ENCODE data around the gene TMEM72.

DNA sequence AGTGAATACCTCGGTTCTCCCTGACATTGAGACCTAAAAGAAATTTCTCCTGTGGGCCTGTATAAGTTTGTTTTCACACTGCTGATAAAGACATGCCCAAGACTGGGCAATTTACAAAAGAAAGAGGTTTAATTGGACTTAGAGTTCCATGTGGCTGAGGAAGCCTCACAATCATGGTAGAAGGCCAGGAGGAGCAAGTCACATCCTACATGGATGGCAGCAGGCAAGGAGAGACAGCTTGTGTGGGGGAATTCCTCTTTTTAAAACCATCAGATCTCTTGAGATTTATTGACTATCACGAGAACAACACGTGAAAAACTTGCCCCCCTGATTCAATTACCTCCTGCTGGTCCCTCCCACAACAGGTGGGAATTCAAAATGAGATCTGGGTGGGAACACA lies 6.7 kb downstream of the TMEM72 start:
- TF ChIP-seq, protein P1, sequence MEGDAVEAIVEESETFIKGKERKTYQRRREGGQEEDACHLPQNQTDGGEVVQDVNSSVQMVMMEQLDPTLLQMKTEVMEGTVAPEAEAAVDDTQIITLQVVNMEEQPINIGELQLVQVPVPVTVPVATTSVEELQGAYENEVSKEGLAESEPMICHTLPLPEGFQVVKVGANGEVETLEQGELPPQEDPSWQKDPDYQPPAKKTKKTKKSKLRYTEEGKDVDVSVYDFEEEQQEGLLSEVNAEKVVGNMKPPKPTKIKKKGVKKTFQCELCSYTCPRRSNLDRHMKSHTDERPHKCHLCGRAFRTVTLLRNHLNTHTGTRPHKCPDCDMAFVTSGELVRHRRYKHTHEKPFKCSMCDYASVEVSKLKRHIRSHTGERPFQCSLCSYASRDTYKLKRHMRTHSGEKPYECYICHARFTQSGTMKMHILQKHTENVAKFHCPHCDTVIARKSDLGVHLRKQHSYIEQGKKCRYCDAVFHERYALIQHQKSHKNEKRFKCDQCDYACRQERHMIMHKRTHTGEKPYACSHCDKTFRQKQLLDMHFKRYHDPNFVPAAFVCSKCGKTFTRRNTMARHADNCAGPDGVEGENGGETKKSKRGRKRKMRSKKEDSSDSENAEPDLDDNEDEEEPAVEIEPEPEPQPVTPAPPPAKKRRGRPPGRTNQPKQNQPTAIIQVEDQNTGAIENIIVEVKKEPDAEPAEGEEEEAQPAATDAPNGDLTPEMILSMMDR (IDR thresholded peaks at IDR 0.05) = no peak
- no peak for TF ChIP-seq EP300 (IDR thresholded peaks at IDR 0.05)
- TF ChIP-seq RNF2 (IDR thresholded peaks at IDR 0.05; ENCODE audit: borderline replicate concordance, low read depth) = no peak
- TF ChIP-seq FOSL2 (IDR thresholded peaks at IDR 0.05) = no peak
- no peak for TF ChIP-seq FOSL2 (CRISPR knock-in tag; IDR thresholded peaks at IDR 0.05)
- no peak for TF ChIP-seq POLR2A (IDR thresholded peaks at IDR 0.05; ENCODE audit: low read length)
- TF ChIP-seq MYC (IDR thresholded peaks at IDR 0.05; ENCODE audit: borderline replicate concordance, low read length) = no peak
- TF ChIP-seq GATA3 (IDR thresholded peaks at IDR 0.05; ENCODE audit: borderline replicate concordance) = no peak
- TF ChIP-seq NPAS2 (CRISPR knock-in tag; IDR thresholded peaks at IDR 0.05; ENCODE audit: borderline replicate concordance) = no peak
- no peak for TF ChIP-seq RCOR1 (IDR thresholded peaks at IDR 0.05; ENCODE audit: low read depth, low read length)
- TF ChIP-seq, protein P2, sequence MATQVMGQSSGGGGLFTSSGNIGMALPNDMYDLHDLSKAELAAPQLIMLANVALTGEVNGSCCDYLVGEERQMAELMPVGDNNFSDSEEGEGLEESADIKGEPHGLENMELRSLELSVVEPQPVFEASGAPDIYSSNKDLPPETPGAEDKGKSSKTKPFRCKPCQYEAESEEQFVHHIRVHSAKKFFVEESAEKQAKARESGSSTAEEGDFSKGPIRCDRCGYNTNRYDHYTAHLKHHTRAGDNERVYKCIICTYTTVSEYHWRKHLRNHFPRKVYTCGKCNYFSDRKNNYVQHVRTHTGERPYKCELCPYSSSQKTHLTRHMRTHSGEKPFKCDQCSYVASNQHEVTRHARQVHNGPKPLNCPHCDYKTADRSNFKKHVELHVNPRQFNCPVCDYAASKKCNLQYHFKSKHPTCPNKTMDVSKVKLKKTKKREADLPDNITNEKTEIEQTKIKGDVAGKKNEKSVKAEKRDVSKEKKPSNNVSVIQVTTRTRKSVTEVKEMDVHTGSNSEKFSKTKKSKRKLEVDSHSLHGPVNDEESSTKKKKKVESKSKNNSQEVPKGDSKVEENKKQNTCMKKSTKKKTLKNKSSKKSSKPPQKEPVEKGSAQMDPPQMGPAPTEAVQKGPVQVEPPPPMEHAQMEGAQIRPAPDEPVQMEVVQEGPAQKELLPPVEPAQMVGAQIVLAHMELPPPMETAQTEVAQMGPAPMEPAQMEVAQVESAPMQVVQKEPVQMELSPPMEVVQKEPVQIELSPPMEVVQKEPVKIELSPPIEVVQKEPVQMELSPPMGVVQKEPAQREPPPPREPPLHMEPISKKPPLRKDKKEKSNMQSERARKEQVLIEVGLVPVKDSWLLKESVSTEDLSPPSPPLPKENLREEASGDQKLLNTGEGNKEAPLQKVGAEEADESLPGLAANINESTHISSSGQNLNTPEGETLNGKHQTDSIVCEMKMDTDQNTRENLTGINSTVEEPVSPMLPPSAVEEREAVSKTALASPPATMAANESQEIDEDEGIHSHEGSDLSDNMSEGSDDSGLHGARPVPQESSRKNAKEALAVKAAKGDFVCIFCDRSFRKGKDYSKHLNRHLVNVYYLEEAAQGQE (IDR thresholded peaks at IDR 0.05) = no peak
- TF ChIP-seq, protein P3, sequence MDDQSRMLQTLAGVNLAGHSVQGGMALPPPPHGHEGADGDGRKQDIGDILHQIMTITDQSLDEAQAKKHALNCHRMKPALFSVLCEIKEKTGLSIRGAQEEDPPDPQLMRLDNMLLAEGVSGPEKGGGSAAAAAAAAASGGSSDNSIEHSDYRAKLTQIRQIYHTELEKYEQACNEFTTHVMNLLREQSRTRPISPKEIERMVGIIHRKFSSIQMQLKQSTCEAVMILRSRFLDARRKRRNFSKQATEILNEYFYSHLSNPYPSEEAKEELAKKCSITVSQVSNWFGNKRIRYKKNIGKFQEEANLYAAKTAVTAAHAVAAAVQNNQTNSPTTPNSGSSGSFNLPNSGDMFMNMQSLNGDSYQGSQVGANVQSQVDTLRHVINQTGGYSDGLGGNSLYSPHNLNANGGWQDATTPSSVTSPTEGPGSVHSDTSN (IDR thresholded peaks at IDR 0.05) = no peak
- no peak for TF ChIP-seq MAFK (IDR thresholded peaks at IDR 0.05; ENCODE audit: partially characterized antibody)
- no peak for TF ChIP-seq HDAC2 (IDR thresholded peaks at IDR 0.05)
